GM13977 (cell line): ENCODE results near the gene MARCKSL1.

Experiments used
- DNase-seq: peaks from one replicate; pipeline ENCODE4 v3.0.0; 2012; ENCODE audit warnings: low spot score
- in situ Hi-C: fragments of 300-500 bp; cut with MboI; formaldehyde crosslinking; loops from one replicate; pipeline ENCODE4 v1.12.0; 2022; ENCODE audit warnings: low sequenced_read_pairs, low pct_unique_long_range_greater_than_20kb, mixed read lengths, inconsistent platforms; ENCODE audit not compliant: unreplicated experiment
- TF ChIP-seq, protein P1 (sequence below): IDR thresholded peaks from 2 replicates; pipeline ENCODE4 v1.5.1; 2012; ENCODE audit warnings: mild to moderate bottlenecking, control low read depth; ENCODE audit not compliant: insufficient read depth; ENCODE audit errors: extremely low read depth, missing control alignments

MARCKSL1 gene, protein sequence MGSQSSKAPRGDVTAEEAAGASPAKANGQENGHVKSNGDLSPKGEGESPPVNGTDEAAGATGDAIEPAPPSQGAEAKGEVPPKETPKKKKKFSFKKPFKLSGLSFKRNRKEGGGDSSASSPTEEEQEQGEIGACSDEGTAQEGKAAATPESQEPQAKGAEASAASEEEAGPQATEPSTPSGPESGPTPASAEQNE

DNA sequence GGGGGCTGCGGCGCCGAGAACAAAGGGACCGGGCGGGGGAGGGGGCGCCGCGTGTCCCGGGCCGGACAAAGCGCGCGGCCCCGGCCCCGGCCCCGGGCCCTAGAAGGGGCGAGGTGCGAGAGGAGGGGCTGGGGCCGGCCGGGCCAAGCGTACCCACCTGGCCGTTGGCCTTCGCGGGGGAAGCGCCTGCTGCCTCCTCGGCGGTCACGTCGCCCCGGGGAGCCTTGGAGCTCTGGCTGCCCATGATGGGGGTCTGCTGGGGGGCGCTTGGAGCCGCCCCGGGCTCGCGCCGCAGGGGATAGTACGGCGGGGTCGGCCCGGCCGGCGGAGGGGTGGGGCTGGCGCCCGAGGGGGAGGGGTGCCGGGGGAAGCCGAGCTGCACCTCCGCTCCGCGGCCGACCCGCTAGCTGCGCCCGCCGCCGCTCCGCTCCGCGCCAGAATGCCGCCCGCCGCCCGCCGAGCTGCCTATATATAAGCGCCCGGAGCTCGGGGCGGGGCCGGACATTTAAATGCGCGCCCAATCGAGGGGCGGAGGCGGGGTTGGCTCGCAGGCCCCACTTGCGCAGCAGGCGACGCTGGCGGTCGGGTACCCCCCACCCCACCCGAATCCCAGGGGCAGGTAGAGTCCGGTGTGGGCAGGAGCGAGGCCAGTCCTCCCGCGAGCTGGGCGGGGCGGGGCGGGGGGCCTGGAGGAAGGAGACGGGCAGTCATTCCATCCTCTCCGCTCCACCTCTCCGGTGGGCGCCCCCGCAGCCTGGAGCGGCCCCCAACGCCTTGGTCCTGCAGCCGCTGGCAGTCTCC lies at the start of gene MARCKSL1:
Gene MARCKSL1, minus strand, starts transcription at position 444 of the 801 bp plus-strand sequence. Its CDS starts 200 bp downstream, at position 244.
- DNase-seq = peak; percentile 90
- in situ Hi-C loops = no loop called here
- TF ChIP-seq, protein P1, sequence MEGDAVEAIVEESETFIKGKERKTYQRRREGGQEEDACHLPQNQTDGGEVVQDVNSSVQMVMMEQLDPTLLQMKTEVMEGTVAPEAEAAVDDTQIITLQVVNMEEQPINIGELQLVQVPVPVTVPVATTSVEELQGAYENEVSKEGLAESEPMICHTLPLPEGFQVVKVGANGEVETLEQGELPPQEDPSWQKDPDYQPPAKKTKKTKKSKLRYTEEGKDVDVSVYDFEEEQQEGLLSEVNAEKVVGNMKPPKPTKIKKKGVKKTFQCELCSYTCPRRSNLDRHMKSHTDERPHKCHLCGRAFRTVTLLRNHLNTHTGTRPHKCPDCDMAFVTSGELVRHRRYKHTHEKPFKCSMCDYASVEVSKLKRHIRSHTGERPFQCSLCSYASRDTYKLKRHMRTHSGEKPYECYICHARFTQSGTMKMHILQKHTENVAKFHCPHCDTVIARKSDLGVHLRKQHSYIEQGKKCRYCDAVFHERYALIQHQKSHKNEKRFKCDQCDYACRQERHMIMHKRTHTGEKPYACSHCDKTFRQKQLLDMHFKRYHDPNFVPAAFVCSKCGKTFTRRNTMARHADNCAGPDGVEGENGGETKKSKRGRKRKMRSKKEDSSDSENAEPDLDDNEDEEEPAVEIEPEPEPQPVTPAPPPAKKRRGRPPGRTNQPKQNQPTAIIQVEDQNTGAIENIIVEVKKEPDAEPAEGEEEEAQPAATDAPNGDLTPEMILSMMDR = no peak

DNA sequence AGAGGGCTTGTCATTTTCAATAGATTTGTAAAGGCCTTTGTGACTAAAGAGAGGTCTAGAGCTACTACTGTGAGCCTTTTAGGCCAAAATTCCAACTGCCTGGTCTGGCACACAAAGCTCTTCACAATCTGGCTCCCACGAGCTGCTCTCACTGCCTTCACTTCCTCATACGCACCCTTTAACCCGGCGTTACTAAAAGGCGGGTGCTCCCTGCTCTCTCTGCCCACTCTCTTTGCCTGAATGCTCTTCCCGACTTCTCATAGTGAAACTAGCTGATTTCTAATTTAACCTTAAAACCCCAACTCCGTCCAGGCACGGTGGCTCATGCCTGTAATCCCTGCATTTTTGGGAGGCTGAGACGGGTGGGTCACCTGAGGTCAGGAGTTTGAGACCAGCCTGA lies 44.0 kb upstream of the MARCKSL1 start:
- TF ChIP-seq, protein P1 = no peak
- in situ Hi-C loops = no loop called here
- DNase-seq = no peak

DNA sequence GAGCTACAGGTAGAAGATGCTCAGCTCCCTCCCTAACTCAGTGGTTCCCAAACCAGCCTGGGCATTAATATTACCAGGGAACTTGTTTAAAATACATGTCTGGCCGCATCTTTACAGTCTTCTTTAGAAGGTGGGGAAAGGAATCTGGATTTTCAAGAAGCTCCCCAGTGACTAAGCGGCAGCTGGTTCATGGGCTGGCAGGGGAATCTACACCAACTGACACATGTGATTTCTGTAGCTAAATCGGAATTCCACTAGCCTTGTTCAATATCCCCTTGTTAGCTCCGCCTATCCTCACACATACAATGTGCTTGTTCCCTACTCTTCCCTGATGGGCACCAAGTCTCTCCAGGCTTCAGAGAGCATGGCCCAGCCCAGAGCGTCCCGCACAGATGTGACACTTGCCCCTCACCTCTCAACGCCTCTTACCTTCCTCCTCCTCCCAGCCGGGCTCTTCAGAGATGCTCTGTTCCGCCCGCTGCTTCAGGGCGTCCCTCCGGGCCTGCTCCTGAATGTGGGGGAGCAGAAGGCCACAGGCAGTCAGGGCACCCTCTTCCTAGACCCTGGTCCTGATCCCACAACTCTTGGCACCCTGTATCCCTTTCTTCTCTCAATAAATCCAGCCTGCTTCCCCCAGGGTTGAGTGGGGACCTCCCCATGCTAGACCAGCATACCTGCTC lies 41.6 kb upstream of the MARCKSL1 start:
- no peak for DNase-seq
- TF ChIP-seq, protein P1 = no peak
- in situ Hi-C loops = loop anchor here (10.0 kb wide), 1 partner anchor 63 kb away; no protein-coding TSS in a partner anchor

DNA sequence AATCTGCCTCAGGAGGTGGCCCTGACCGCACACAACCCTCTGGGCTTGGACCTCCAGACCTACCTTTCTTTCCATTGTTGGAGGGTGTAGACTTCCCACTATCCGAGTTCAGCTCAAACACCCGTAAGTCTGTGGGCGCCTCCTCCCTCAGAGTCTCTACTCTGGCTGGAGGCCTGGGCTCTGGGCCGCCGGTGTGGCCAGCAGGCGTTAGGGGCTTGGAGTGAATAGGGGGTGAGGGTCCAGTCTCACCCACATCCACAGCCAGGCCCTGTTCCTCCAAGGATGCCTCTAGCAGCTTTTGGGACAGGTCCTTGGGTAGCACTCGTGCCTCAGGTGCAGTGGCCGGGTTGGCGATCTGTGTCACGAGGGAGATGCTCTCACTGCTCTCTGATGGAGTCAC lies 40.2 kb upstream of the MARCKSL1 start:
- no peak for DNase-seq
- in situ Hi-C loops = loop anchor here (10.0 kb wide), 1 partner anchor 61 kb away; no protein-coding TSS in a partner anchor
- TF ChIP-seq, protein P1 = no peak

DNA sequence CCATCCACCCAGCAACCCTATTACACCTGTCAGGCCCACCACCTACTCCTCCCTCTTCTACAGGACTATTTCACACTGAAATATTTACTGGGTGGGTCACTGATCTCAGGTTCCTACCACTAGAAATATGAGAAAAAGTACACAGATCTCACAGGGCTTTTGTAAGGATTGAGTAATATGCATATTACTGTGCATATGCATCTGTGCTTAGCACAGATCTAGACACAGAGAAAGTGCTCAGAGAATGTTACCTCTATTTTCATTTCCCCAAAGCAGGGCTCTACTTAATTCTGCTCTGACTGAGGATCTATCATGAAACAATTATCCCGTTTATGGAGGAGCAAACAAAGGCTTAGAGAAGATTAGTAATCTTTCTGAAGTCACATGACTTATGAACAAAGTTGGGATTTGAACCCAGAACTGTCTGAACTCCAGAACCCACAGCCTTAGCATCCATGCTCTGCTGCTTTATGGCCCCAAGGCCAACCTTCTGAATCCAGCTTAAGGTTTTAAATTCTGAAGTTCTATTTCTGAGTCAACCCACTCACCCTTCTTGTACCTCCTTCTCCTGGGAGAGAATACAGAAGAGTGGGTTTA lies 38.1 kb upstream of the MARCKSL1 start:
- in situ Hi-C loops = loop anchor here (10.0 kb wide), 1 partner anchor 59 kb away; no protein-coding TSS in a partner anchor
- TF ChIP-seq, protein P1 = no peak
- DNase-seq = no peak

DNA sequence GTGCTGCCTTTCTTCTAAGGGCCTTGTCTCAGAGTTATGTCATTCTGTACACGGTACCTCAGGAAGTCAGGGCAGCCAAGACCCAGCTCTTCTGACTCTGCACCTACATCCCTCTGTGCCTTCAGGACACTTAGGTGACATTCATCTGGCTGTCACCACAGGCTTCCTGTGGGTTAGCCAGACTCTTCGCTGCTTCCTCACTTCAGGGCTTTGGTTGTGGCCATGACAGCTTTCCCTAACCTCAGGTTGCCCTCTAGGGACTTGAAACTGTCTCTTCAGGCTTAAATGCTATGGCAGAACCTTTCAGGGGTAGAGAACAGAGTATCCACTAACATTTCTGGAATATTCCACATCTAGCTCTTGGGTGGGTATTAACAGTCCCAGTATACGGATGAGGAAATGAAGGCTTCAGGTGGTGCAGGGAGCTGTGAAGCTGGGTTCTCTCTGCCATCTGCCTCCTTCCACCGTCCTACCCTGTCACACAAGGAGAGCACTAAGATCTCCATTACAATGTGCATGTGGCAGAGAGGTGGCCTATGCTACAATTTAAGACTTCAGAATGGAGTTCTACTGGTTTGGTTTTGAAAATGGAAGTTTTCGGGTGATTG lies 36.2 kb upstream of the MARCKSL1 start:
- in situ Hi-C loops = loop anchor here (10.0 kb wide), 1 partner anchor 57 kb away; no protein-coding TSS in a partner anchor
- DNase-seq = no peak
- TF ChIP-seq, protein P1 = peak; percentile 23
